Measurements from ENCODE around the gene MYH11.

GRCh38 chr16:15723808-15724207, 133.0 kb downstream of the MYH11 start:
- TF ChIP-seq TAF1 (IDR thresholded peaks at IDR 0.05; ENCODE audit: low read depth) (no peak), RAD21 (IDR thresholded peaks at IDR 0.05; ENCODE audit: low read depth) (no peak), TCF12 (IDR thresholded peaks at IDR 0.05; ENCODE audit: low read depth) (no peak)

Data from Ishikawa (cell line).